ENCODE measurements around the gene PSMC3IP. TPM values are rescaled to one million over a fixed set of nuclear protein-coding genes. Genes with fewer than 3 reads are reported as not detected.

Gene PSMC3IP
- total RNA-seq, 1 experiment from 2014 or later = 19.2 TPM

DNA sequence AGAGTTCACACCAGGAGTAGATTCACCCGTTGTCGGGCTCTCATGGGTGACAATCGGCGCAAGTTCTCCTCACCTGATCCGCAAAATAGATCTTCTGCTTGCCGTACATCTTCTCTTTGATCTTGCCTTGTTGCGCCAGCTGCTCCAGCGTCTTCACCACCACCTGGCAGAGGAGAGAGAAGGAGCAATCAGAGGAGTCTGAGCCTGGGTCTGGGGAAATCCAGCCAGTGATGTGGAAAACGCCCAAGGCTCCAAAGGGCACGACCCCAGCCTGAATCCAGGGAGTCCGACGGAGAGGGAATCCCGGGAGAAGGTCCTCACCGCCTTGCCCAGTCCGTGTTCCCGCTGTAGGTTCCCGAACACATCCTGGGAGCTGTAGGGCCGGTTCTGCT lies 393 bp downstream of the PSMC3IP start:
- peak overlapping the region; percentile 91 for H3K27ac ChIP-seq (ENCODE audit: low read length)
- in situ Hi-C loops (cut with HindIII; ENCODE audit: low pct_unique_long_range_greater_than_20kb, low sequenced_read_pairs) = no loop called here
- no peaks in the 10 kb centered on the region for H3K27me3 ChIP-seq (ENCODE audit: control insufficient read depth, insufficient read depth, low read length)
- TSS peak; percentile 69 for BruUV-seq (replicated peaks)
- no peaks in the 10 kb centered on the region for H3K9me3 ChIP-seq (ENCODE audit: control insufficient read depth, insufficient read depth, low read depth, low read length)
- DNase-seq (ENCODE audit: low read depth, low spot score) = no peak
- H3K4me3 ChIP-seq (ENCODE audit: low read depth in 2 of 2, low read length in 2 of 2) = peak overlapping the region; percentile 69 to 92
- TF ChIP-seq POLR2AphosphoS5 (IDR thresholded peaks at IDR 0.05; ENCODE audit: low read depth, low read length) (no peak), REST (IDR thresholded peaks at IDR 0.05; ENCODE audit: insufficient read depth in 1 of 2, low read depth in 2 of 2, low read length in 1 of 2) (no peak), TCF7L2 (IDR thresholded peaks at IDR 0.05; ENCODE audit: low read depth, low read length) (peak; percentile 70), CTCF (IDR thresholded peaks at IDR 0.05) (no peak), SIN3A (IDR thresholded peaks at IDR 0.05; ENCODE audit: borderline replicate concordance, insufficient read depth, low read depth, low read length) (no peak)
- intact Hi-C loops (cut with micrococcal nuclease; ENCODE audit: unreplicated experiment) = loop anchor here (5.0 kb wide), 1 partner anchor 100 kb away; the partner anchor contains the start of gene PLEKHH3
- peak; percentile 60 for ATAC-seq
- H3K4me1 ChIP-seq (ENCODE audit: control insufficient read depth, insufficient read depth, low read length) = peaks cover 16% of the 10 kb centered on the region
- peaks cover 3% of the 10 kb centered on the region for H3K36me3 ChIP-seq (ENCODE audit: control insufficient read depth, insufficient read depth, low read length)
- CTCF ChIA-PET = interaction anchor here (0.5 to 3.0 kb wide), 2 partner anchors 28 to 186 kb away, joined by 4 to 14 read pairs; no protein-coding TSS in a partner anchor
- POLR2A ChIA-PET = interaction anchor here (0.6 kb wide), 1 partner anchor 12 kb away, joined by 3 read pairs; no protein-coding TSS in a partner anchor

DNA sequence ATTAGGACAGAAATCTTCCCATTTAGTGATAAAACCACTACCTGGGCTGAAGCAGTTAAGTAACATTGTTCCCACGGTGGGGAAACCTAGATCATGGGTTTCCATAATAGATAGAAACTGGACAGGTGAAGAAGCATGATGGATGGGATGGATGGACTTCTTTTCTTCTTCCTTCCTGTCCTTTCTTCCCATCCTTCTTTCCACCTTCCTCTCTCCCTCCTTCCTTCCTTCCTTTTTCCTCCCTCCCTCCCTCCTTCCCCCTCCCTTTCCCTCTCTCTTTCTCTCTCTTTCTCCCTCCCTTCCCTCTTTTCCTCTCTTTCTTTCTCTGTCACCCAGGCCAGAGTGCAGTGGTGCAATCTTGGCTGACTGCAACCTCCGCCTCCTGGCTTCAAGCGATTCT lies 3.1 kb downstream of the PSMC3IP start:
- DNase-seq (ENCODE audit: low read depth, low spot score) = no peak
- TF ChIP-seq REST (IDR thresholded peaks at IDR 0.05; ENCODE audit: insufficient read depth in 1 of 2, low read depth in 2 of 2, low read length in 1 of 2) = no peak
- no peak for TF ChIP-seq SIN3A (IDR thresholded peaks at IDR 0.05; ENCODE audit: borderline replicate concordance, insufficient read depth, low read depth, low read length)
- in situ Hi-C loops (cut with HindIII; ENCODE audit: low pct_unique_long_range_greater_than_20kb, low sequenced_read_pairs) = no loop called here
- no peak for ATAC-seq
- ChIA-PET POLR2A (interaction anchor here (0.7 kb wide), 1 partner anchor 25 kb away, joined by 5 read pairs; no protein-coding TSS in a partner anchor), CTCF (no interaction called here)
- no peak overlapping the region for H3K27ac ChIP-seq (ENCODE audit: low read length)
- intact Hi-C loops (cut with micrococcal nuclease; ENCODE audit: unreplicated experiment) = no loop called here
- H3K4me3 ChIP-seq (ENCODE audit: low read depth in 2 of 2, low read length in 2 of 2) = no peak overlapping the region
- peaks cover 25% of the 10 kb centered on the region for H3K4me1 ChIP-seq (ENCODE audit: control insufficient read depth, insufficient read depth, low read length)
- H3K27me3 ChIP-seq (ENCODE audit: control insufficient read depth, insufficient read depth, low read length) = no peaks in the 10 kb centered on the region
- BruUV-seq (replicated peaks) = no TSS peak
- H3K9me3 ChIP-seq (ENCODE audit: control insufficient read depth, insufficient read depth, low read depth, low read length) = no peaks in the 10 kb centered on the region
- H3K36me3 ChIP-seq (ENCODE audit: control insufficient read depth, insufficient read depth, low read length) = peaks cover 5% of the 10 kb centered on the region
